ENCODE results near the gene DBNDD1.

DNA sequence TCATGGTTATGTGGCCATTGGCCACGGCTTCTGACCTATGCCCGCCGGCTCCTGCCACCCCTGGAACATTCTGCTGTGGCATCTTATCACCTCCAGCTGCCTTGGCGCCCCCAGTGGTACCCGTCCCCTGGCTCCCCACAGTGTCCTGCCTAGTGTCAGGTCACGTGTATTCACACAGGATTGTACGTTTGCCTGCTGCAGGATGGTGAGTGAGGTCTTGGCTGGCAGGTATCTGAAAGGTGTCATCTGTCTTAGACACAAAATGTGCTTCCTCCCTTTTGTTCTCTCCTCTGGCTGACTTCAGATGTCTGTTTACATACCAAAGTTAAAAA is 24.9 kb downstream of the DBNDD1 start:
- TF ChIP-seq EZH2 (IDR thresholded peaks at IDR 0.05; ENCODE audit: insufficient read depth, poor library complexity, severe bottlenecking) (no peak), EZH2phosphoT487 (IDR thresholded peaks at IDR 0.05; ENCODE audit: insufficient read depth, low read depth) (no peak)
